Kidney (tissue), 14 donors: ENCODE measurements around the gene CPA4. TPM values are rescaled to one million over a fixed set of nuclear protein-coding genes. Genes with fewer than 3 reads are reported as not detected.

Experiments used
- DNase-seq, 5 donors: peaks; one replicate each; pipeline ENCODE4 v3.0.0-alpha.2; 2013 to 2020
- FAIRE-seq: peaks from 2 replicates; lab custom pipeline; 2012; peaks lifted over from hg19 to GRCh38; lab: Jason Lieb, UNC
- H3K27ac ChIP-seq, 2 donors: one replicate each; pipeline ENCODE4 v1.7.0; 2013; ENCODE audit warnings: low read depth in 2 of 2, low read length in 2 of 2, inconsistent platforms in 1 of 2
- H3K27me3 ChIP-seq: one replicate; pipeline ENCODE4 v1.7.1; 2013; ENCODE audit warnings: low read length, inconsistent platforms; ENCODE audit not compliant: control insufficient read depth, insufficient read depth
- H3K36me3 ChIP-seq, 3 donors: one replicate each; pipeline versions ENCODE4 v1.7.0 to v1.7.1; 2013; ENCODE audit warnings: low read length in 3 of 3, control low read depth in 1 of 3, inconsistent platforms in 1 of 3; ENCODE audit not compliant: insufficient read depth in 3 of 3, control insufficient read depth in 2 of 3
- H3K4me1 ChIP-seq, 3 donors: one replicate each; pipeline versions ENCODE4 v1.7.0 to v1.7.1; 2013; ENCODE audit warnings: low read length in 3 of 3, inconsistent platforms in 1 of 3, low read depth in 1 of 3; ENCODE audit not compliant: control insufficient read depth in 2 of 3, insufficient read depth in 2 of 3
- H3K4me3 ChIP-seq, 3 donors: one replicate each; pipeline versions ENCODE4 v1.7.0 to v1.8.1; 2013; ENCODE audit warnings: low read length in 3 of 3, control low read depth in 1 of 3, inconsistent platforms in 1 of 3
- H3K9ac ChIP-seq, 3 donors: one replicate each; pipeline versions ENCODE4 v1.7.0 to v1.7.1; 2013; ENCODE audit warnings: low read length in 3 of 3, control low read depth in 1 of 3, inconsistent platforms in 1 of 3
- H3K9me3 ChIP-seq, 3 donors: one replicate each; pipeline versions ENCODE4 v1.7.0 to v1.7.1; 2013; ENCODE audit warnings: low read length in 3 of 3, control low read depth in 1 of 3, inconsistent platforms in 1 of 3; ENCODE audit not compliant: control insufficient read depth in 2 of 3, insufficient read depth in 1 of 3
- CTCF ChIP-seq: IDR thresholded peaks from 3 replicates; pipeline ENCODE4 v1.5.1; 2012; ENCODE audit warnings: mild to moderate bottlenecking, moderate library complexity, borderline replicate concordance; ENCODE audit not compliant: insufficient read depth; ENCODE audit errors: extremely low read depth
- intact Hi-C: fragments of 100-400 bp; cut with DNase I; formaldehyde crosslinking; loops from one replicate; pipeline ENCODE4 v1.11.1; 2022
- polyA plus RNA-seq: library from polyadenylated mRNA; stranded (reverse); fragments of 350-450 nt; fragmentation: Illumina TruSeq; extraction: RNeasy Lipid Tissue Mini Kit (QIAGEN cat#74804); gene quantifications from one replicate; pipeline ENCODE4 v1.2.3, GENCODE V29; 2014; ENCODE audit warnings: low read depth, low replicate concordance; ENCODE audit not compliant: insufficient read depth
- total RNA-seq: library from RNA; stranded (reverse); fragmentation: NEBNext Ultra II Directional; extraction: Animal tissue kit (Norgen Biotek cat#: 25700); gene quantifications from one replicate; pipeline ENCODE4 v1.2.1, GENCODE V29; 2021
- donor health status: control.
- donor health status: control.
- donor health status: control.
- donor health status: control.
- donor health status: control.
- donor health status: DM: yes; HTN: yes; CAD: no.
- donor health status: Normal renal cell carcinoma (clear cell type).

Gene CPA4
- total and polyA plus RNA-seq, 2 donors from 2014 or later = 1.1 TPM; not detected in 1

- H3K9ac ChIP-seq = no peak overlapping the region
- no peak overlapping the region for H3K27ac ChIP-seq
- H3K27me3 ChIP-seq = no peaks in the 10 kb centered on the region
- H3K4me3 ChIP-seq = no peak overlapping the region
- FAIRE-seq = no peak
- no peaks in the 10 kb centered on the region for H3K36me3 ChIP-seq
- intact Hi-C loops = no loop called here
- DNase-seq = no peak
- H3K4me1 ChIP-seq = no peaks in the 10 kb centered on the region
- no peak for TF ChIP-seq CTCF
- H3K9me3 ChIP-seq = no peaks in the 10 kb centered on the region
These were observed 48.9 kb downstream of the CPA4 start for GRCh38 chr7:130341882-130342281.

GRCh38 chr7:130342701-130343380 is 49.9 kb downstream of the CPA4 start:
- no peaks in the 10 kb centered on the region for H3K36me3 ChIP-seq
- FAIRE-seq (no peak), DNase-seq (no peak)
- TF ChIP-seq CTCF = no peak
- no peaks in the 10 kb centered on the region for H3K4me1 ChIP-seq
- H3K9ac ChIP-seq = no peak overlapping the region
- no peaks in the 10 kb centered on the region for H3K9me3 ChIP-seq
- no peak overlapping the region for H3K4me3 ChIP-seq
- no peak overlapping the region for H3K27ac ChIP-seq
- no peaks in the 10 kb centered on the region for H3K27me3 ChIP-seq
- intact Hi-C loops = no loop called here

GRCh38 chr7:130344271-130344866 is 51.4 kb downstream of the CPA4 start, which contains the start of gene CPA5:
CPA5 (plus strand) TSS chr7:130344816; CDS start chr7:130346486, 1,670 bp downstream.
- H3K36me3 ChIP-seq = no peaks in the 10 kb centered on the region
- no peaks in the 10 kb centered on the region for H3K27me3 ChIP-seq
- no peak for FAIRE-seq
- H3K27ac ChIP-seq = no peak within 1 kb of the TSS
- H3K9ac ChIP-seq = no peak within 1 kb of the TSS
- no peaks in the 10 kb centered on the region for H3K9me3 ChIP-seq
- intact Hi-C loops = no loop called here
- no peak for DNase-seq
- H3K4me1 ChIP-seq = no peaks in the 10 kb centered on the region
- no peak within 1 kb of the TSS for H3K4me3 ChIP-seq
- no peak for TF ChIP-seq CTCF
